ENCODE data around the gene PRRT4. TPM values are rescaled to one million over a fixed set of nuclear protein-coding genes. Genes with fewer than 3 reads are reported as not detected.
A peak's percentile ranks its signal among the peaks of the same experiment; 100 is the strongest.

PRRT4 gene
- total RNA-seq, 1 donor from 2014 or later, result 0.54 TPM

- Mint-ChIP-seq H3K4me1 (ENCODE audit: unreplicated experiment) (peaks cover 24% of the 10 kb centered on the region), H3K36me3 (ENCODE audit: unreplicated experiment) (peaks cover 10% of the 10 kb centered on the region), H3K9me3 (ENCODE audit: unreplicated experiment) (no peaks in the 10 kb centered on the region), H3K27ac (ENCODE audit: unreplicated experiment) (no peak overlapping the region), H3K4me3 (ENCODE audit: unreplicated experiment) (peak overlapping the region; percentile 95), H3K27me3 (ENCODE audit: unreplicated experiment) (no peaks in the 10 kb centered on the region)
- DNase-seq (ENCODE audit: extremely low spot score, unreplicated experiment), result no peak
- TF ChIP-seq CTCF (IDR thresholded peaks at IDR 0.05), result no peak
Measured at GRCh38 chr7:128341733-128342132, 19.8 kb downstream of the PRRT4 start.

- Mint-ChIP-seq H3K27ac (ENCODE audit: unreplicated experiment) (no peak overlapping the region), H3K9me3 (ENCODE audit: unreplicated experiment) (no peaks in the 10 kb centered on the region), H3K4me1 (ENCODE audit: unreplicated experiment) (peaks cover 1% of the 10 kb centered on the region), H3K36me3 (ENCODE audit: unreplicated experiment) (peaks cover 54% of the 10 kb centered on the region), H3K4me3 (ENCODE audit: unreplicated experiment) (no peak overlapping the region), H3K27me3 (ENCODE audit: unreplicated experiment) (no peaks in the 10 kb centered on the region)
- DNase-seq (ENCODE audit: extremely low spot score, unreplicated experiment), result no peak
- TF ChIP-seq CTCF (IDR thresholded peaks at IDR 0.05), result no peak
Measured at GRCh38 chr7:128335730-128336129, 25.8 kb downstream of the PRRT4 start.

- DNase-seq (ENCODE audit: extremely low spot score, unreplicated experiment), result no peak
- Mint-ChIP-seq H3K4me3 (ENCODE audit: unreplicated experiment) (no peak overlapping the region), H3K4me1 (ENCODE audit: unreplicated experiment) (peaks cover 1% of the 10 kb centered on the region), H3K9me3 (ENCODE audit: unreplicated experiment) (no peaks in the 10 kb centered on the region), H3K27me3 (ENCODE audit: unreplicated experiment) (no peaks in the 10 kb centered on the region), H3K27ac (ENCODE audit: unreplicated experiment) (no peak overlapping the region), H3K36me3 (ENCODE audit: unreplicated experiment) (peaks cover 46% of the 10 kb centered on the region)
- no peak for TF ChIP-seq CTCF (IDR thresholded peaks at IDR 0.05)
Measured at GRCh38 chr7:128324368-128324680, 37.2 kb downstream of the PRRT4 start.

- Mint-ChIP-seq H3K4me1 (ENCODE audit: unreplicated experiment) (peaks cover 1% of the 10 kb centered on the region), H3K9me3 (ENCODE audit: unreplicated experiment) (no peaks in the 10 kb centered on the region), H3K36me3 (ENCODE audit: unreplicated experiment) (peaks cover 48% of the 10 kb centered on the region), H3K27ac (ENCODE audit: unreplicated experiment) (no peak overlapping the region), H3K27me3 (ENCODE audit: unreplicated experiment) (no peaks in the 10 kb centered on the region), H3K4me3 (ENCODE audit: unreplicated experiment) (no peak overlapping the region)
- TF ChIP-seq CTCF (IDR thresholded peaks at IDR 0.05), result no peak
- DNase-seq (ENCODE audit: extremely low spot score, unreplicated experiment), result no peak
Measured at GRCh38 chr7:128323459-128324367, 37.8 kb downstream of the PRRT4 start.

- no peak for TF ChIP-seq CTCF (IDR thresholded peaks at IDR 0.05)
Measured at GRCh38 chr7:128323040-128323439, 38.5 kb downstream of the PRRT4 start.

More at GRCh38 chr7:128323040-128323439, 38.5 kb downstream of the PRRT4 start:
- no peaks in the 10 kb centered on the region for H3K27me3 Mint-ChIP-seq (ENCODE audit: unreplicated experiment)
- H3K36me3 Mint-ChIP-seq (ENCODE audit: unreplicated experiment), result peaks cover 48% of the 10 kb centered on the region
- peaks cover 1% of the 10 kb centered on the region for H3K4me1 Mint-ChIP-seq (ENCODE audit: unreplicated experiment)
- H3K4me3 Mint-ChIP-seq (ENCODE audit: unreplicated experiment), result no peak overlapping the region
- DNase-seq (ENCODE audit: extremely low spot score, unreplicated experiment), result no peak
- H3K9me3 Mint-ChIP-seq (ENCODE audit: unreplicated experiment), result no peaks in the 10 kb centered on the region
- no peak overlapping the region for H3K27ac Mint-ChIP-seq (ENCODE audit: unreplicated experiment)
